ENCODE results near the gene GALT. TPM values are rescaled to one million over a fixed set of nuclear protein-coding genes. Genes with fewer than 3 reads are reported as not detected.
A peak's percentile ranks its signal among the peaks of the same experiment; 100 is the strongest.

The GALT gene
- total and polyA plus RNA-seq, 2 donors from 2014 or later: 49.2 to 83.7 TPM

DNA sequence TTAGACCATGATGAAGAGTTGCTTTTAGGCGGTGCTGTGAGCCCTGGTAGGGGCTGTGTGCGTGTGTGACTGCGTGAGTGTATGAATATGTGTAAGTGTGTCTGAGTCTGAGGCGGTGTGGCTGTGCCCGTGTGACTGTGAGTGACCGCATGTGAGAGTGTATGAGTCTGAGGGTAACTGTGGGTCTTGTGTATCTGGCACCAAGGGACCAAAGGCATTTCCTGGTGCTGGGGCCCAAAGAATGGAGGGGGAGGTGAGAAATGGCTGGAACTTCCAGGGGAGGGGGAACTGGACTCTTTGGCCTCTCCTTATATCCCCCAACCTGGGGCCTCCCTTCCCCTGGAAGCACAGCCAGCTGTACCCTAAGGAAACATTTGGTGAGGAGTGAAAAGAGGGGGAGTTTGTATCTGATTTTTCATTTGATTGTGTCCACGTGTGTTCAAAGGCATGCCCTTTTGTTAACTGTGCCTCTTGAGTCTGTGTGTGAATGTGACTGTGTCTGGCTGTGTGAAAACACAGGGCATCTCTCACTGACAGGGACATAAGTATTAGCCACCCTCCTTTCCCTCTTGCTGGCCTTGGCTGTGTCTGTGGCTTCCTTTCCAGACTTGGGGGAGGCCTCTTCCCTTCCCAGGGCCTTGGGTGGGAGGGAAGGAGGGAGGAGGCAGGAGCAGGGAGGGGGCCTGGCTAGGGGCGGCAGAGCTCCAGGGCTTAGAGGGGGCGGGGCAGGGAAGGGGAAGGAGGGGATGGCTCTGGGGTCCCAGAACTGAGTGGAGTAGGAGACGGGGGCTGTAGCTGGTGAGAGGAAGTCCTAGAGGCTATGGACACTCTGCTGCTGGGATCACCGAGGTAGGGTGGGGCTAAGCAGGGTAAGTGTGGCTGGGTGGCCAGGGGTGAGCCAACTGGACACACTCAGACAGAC is 6.9 kb downstream of the GALT start:
- FAIRE-seq (no peak), DNase-seq (peak in 4 of 5 donors; percentile 76 to 93 (median 84))
- intact Hi-C loops (cut with DNase I): no loop called here
- peak overlapping the region in 1 of 2 donors; percentile 41 for H3K27ac ChIP-seq (ENCODE audit: low read depth in 2 of 2, low read length in 2 of 2)
- peak overlapping the region in 1 of 3 donors; percentile 27 for H3K4me3 ChIP-seq (ENCODE audit: low read length in 3 of 3)
- TF ChIP-seq CTCF (IDR thresholded peaks at IDR 0.05; ENCODE audit: borderline replicate concordance, extremely low read depth, insufficient read depth): no peak
- peak overlapping the region in 1 of 3 donors; percentile 44 for H3K9ac ChIP-seq (ENCODE audit: low read length in 3 of 3)
- H3K9me3 ChIP-seq (ENCODE audit: control insufficient read depth in 2 of 3, insufficient read depth in 1 of 3, low read length in 3 of 3): no peaks in the 10 kb centered on the region
- peaks cover 16 to 31% (median 24%) of the 10 kb centered on the region in 3 donors for H3K4me1 ChIP-seq (ENCODE audit: control insufficient read depth in 2 of 3, insufficient read depth in 2 of 3, low read depth in 1 of 3, low read length in 3 of 3)
- peaks cover 4 to 14% (median 5%) of the 10 kb centered on the region in 3 donors for H3K36me3 ChIP-seq (ENCODE audit: control insufficient read depth in 2 of 3, insufficient read depth in 3 of 3, low read length in 3 of 3)
- no peaks in the 10 kb centered on the region for H3K27me3 ChIP-seq (ENCODE audit: control insufficient read depth, insufficient read depth, low read length)

- H3K9me3 ChIP-seq (ENCODE audit: control insufficient read depth in 2 of 3, insufficient read depth in 1 of 3, low read length in 3 of 3): no peaks in the 10 kb centered on the region
- peaks cover 16 to 31% (median 20%) of the 10 kb centered on the region in 3 donors for H3K4me1 ChIP-seq (ENCODE audit: control insufficient read depth in 2 of 3, insufficient read depth in 2 of 3, low read depth in 1 of 3, low read length in 3 of 3)
- DNase-seq: peak in 4 of 5 donors; percentile 10 to 70 (median 64)
- no peak overlapping the region for H3K4me3 ChIP-seq (ENCODE audit: low read length in 3 of 3)
- TF ChIP-seq CTCF (IDR thresholded peaks at IDR 0.05; ENCODE audit: borderline replicate concordance, extremely low read depth, insufficient read depth): no peak
- intact Hi-C loops (cut with DNase I): no loop called here
- peaks cover 0 to 3% (median 1%) of the 10 kb centered on the region in 3 donors for H3K36me3 ChIP-seq (ENCODE audit: control insufficient read depth in 2 of 3, insufficient read depth in 3 of 3, low read length in 3 of 3)
- no peaks in the 10 kb centered on the region for H3K27me3 ChIP-seq (ENCODE audit: control insufficient read depth, insufficient read depth, low read length)
- H3K9ac ChIP-seq (ENCODE audit: low read length in 3 of 3): no peak overlapping the region
- no peak for FAIRE-seq
- H3K27ac ChIP-seq (ENCODE audit: low read depth in 2 of 2, low read length in 2 of 2): no peak overlapping the region
These were observed 8.0 kb downstream of the GALT start for GRCh38 chr9:34654323-34655051.

GRCh38 chr9:34655394-34655793 is 8.9 kb downstream of the GALT start:
- Histone ChIP-seq H3K27ac (ENCODE audit: low read depth in 2 of 2, low read length in 2 of 2) (no peak overlapping the region), H3K9ac (ENCODE audit: low read length in 3 of 3) (no peak overlapping the region), H3K4me3 (ENCODE audit: low read length in 3 of 3) (no peak overlapping the region), H3K27me3 (ENCODE audit: control insufficient read depth, insufficient read depth, low read length) (no peaks in the 10 kb centered on the region), H3K9me3 (ENCODE audit: control insufficient read depth in 2 of 3, insufficient read depth in 1 of 3, low read length in 3 of 3) (no peaks in the 10 kb centered on the region), H3K4me1 (ENCODE audit: control insufficient read depth in 2 of 3, insufficient read depth in 2 of 3, low read depth in 1 of 3, low read length in 3 of 3) (peaks cover 16 to 31% (median 20%) of the 10 kb centered on the region in 3 donors), H3K36me3 (ENCODE audit: control insufficient read depth in 2 of 3, insufficient read depth in 3 of 3, low read length in 3 of 3) (peaks cover 0 to 2% (median 0%) of the 10 kb centered on the region in 3 donors)
- no peak for TF ChIP-seq CTCF (IDR thresholded peaks at IDR 0.05; ENCODE audit: borderline replicate concordance, extremely low read depth, insufficient read depth)
- DNase-seq (no peak), FAIRE-seq (no peak)
- intact Hi-C loops (cut with DNase I): no loop called here

Data from kidney (tissue), 14 donors.